Measurements from ENCODE around the gene LEMD1. TPM values are rescaled to one million over a fixed set of nuclear protein-coding genes. Genes with fewer than 3 reads are reported as not detected.
A peak's percentile ranks its signal among the peaks of the same experiment; 100 is the strongest.

Gene LEMD1
- total RNA-seq, 1 donor from 2014 or later = not detected

Small RNA genes lying within 50 kb of the gene (small RNA-seq; reads per million reads assigned to genes)
- gene MIR135B (ENCODE audit: low replicate concordance) (1.9 reads per million, percentile 89 among the genes with 10 or more reads in this experiment), gene SNRPGP10 (ENCODE audit: low replicate concordance) (not detected)

Other genes starting within 250 kb of the LEMD1 start
- 15.8 TPM for gene DSTYK, start 210.4 kb downstream of the LEMD1 start, total RNA-seq
- gene TMCC2, start 194.1 kb downstream of the LEMD1 start, total RNA-seq = 14.1 TPM
- 10.1 TPM for gene NUAK2, start 100.3 kb downstream of the LEMD1 start, total RNA-seq
- gene KLHDC8A, start 65.1 kb downstream of the LEMD1 start, total RNA-seq = 0.72 TPM
- 0.31 TPM for gene BLACAT1, start 34.0 kb upstream of the LEMD1 start, total RNA-seq
- 7.7 TPM for gene CDK18, start 82.6 kb upstream of the LEMD1 start, total RNA-seq
- gene ELK4, start 210.0 kb upstream of the LEMD1 start, total RNA-seq = 23.0 TPM

All from tongue (tissue), 2 donors.